ENCODE measurements around the gene ANTXR1.

Gene ANTXR1

DNA sequence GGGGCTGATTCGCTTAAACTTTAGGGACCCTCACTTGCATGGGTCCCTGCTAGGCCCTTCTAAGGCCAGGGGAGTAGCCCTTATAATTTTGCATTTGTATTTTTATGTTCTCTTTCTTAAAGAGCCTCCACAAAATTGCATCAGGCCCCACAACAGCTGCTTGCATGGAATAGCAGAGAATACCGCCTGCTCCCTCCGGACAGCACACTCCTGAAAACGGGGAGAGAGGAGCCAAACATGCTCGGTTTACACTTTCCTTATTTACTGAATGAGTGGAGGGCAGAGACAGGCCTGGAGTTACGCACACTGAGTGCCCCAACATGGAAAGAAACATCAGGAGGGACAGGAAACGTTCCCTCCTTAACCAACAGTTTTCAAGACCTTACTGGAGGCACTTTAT, 132.2 kb downstream of the ANTXR1 start:
- Histone ChIP-seq H3K4me2 (ENCODE audit: insufficient read depth, low read length) (no peak overlapping the region), H3K4me3 (ENCODE audit: low read depth in 1 of 2, low read length in 2 of 2) (no peak overlapping the region), H3K9me3 (ENCODE audit: insufficient read depth, low read length, severe bottlenecking) (no peaks in the 10 kb centered on the region), H2AFZ (ENCODE audit: low read depth, low read length) (no peak overlapping the region), H3K27me3 (ENCODE audit: insufficient read depth, low read length, poor library complexity) (no peaks in the 10 kb centered on the region), H3K9ac (ENCODE audit: low read depth, low read length) (no peak overlapping the region), H3K27ac (ENCODE audit: low read length) (no peak overlapping the region), H3K4me1 (ENCODE audit: insufficient read depth, low read length) (no peaks in the 10 kb centered on the region), H3K79me2 (ENCODE audit: insufficient read depth, low read length) (no peaks in the 10 kb centered on the region), H4K20me1 (ENCODE audit: insufficient read depth, low read length) (no peaks in the 10 kb centered on the region), H3K36me3 (ENCODE audit: insufficient read depth, low read length) (peaks cover 2% of the 10 kb centered on the region; the same call in 1 of the 2 replicates)
- ATAC-seq (ENCODE audit: insufficient read depth, low read depth): no peak
- TF ChIP-seq, protein P1, sequence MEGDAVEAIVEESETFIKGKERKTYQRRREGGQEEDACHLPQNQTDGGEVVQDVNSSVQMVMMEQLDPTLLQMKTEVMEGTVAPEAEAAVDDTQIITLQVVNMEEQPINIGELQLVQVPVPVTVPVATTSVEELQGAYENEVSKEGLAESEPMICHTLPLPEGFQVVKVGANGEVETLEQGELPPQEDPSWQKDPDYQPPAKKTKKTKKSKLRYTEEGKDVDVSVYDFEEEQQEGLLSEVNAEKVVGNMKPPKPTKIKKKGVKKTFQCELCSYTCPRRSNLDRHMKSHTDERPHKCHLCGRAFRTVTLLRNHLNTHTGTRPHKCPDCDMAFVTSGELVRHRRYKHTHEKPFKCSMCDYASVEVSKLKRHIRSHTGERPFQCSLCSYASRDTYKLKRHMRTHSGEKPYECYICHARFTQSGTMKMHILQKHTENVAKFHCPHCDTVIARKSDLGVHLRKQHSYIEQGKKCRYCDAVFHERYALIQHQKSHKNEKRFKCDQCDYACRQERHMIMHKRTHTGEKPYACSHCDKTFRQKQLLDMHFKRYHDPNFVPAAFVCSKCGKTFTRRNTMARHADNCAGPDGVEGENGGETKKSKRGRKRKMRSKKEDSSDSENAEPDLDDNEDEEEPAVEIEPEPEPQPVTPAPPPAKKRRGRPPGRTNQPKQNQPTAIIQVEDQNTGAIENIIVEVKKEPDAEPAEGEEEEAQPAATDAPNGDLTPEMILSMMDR (IDR thresholded peaks at IDR 0.05; ENCODE audit: borderline replicate concordance, extremely low read depth, low read length, poor library complexity, severe bottlenecking): no peak
- no peak for TF ChIP-seq EZH2 (IDR thresholded peaks at IDR 0.05; ENCODE audit: borderline replicate concordance, low read depth, low read length, severe bottlenecking)
- no peak for DNase-seq

DNA sequence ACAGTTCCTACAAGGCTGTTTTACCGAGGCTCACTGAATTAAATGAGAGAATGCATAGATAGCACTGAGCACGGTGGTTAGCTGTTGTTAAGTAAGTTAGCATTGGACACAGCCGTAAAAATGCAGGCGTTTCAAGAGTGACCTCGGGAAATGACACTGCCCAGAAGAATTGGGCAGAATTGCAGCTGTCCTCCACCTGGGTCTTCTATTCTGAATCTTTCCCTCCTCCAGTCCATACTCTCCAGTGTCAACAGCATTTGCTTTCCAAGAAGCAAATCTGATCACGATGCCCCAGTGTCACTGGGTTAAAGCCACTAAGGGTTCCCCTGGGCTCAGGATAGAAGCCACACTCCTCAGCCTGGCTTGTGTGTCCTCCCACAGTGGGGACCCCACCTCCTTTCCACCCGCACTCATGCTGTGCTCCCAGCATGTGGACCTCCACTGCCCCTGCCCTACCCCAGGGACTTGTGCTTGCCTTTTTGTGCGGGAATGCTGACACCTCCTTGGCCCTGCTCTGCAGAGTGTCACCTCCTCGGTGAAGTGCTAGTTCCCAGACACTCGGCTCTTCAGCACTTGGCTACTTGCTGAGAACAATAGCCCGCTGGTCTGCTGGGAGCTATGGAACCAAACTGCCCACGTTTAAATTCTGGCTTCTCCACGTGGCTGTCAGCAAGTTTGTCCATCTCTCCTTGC, 135.0 kb downstream of the ANTXR1 start:
- no peak overlapping the region for H3K27ac ChIP-seq (ENCODE audit: low read length)
- no peaks in the 10 kb centered on the region for H3K27me3 ChIP-seq (ENCODE audit: insufficient read depth, low read length, poor library complexity)
- ATAC-seq (ENCODE audit: insufficient read depth, low read depth): no peak
- H3K9ac ChIP-seq (ENCODE audit: low read depth, low read length): no peak overlapping the region
- no peak overlapping the region for H3K4me2 ChIP-seq (ENCODE audit: insufficient read depth, low read length)
- H3K4me1 ChIP-seq (ENCODE audit: insufficient read depth, low read length): no peaks in the 10 kb centered on the region
- no peak for DNase-seq
- H3K79me2 ChIP-seq (ENCODE audit: insufficient read depth, low read length): no peaks in the 10 kb centered on the region
- no peak overlapping the region for H3K4me3 ChIP-seq (ENCODE audit: low read depth in 1 of 2, low read length in 2 of 2)
- H2AFZ ChIP-seq (ENCODE audit: low read depth, low read length): no peak overlapping the region
- no peaks in the 10 kb centered on the region for H3K9me3 ChIP-seq (ENCODE audit: insufficient read depth, low read length, severe bottlenecking)
- H3K36me3 ChIP-seq (ENCODE audit: insufficient read depth, low read length): peaks cover 17% of the 10 kb centered on the region
- H4K20me1 ChIP-seq (ENCODE audit: insufficient read depth, low read length): no peaks in the 10 kb centered on the region
- TF ChIP-seq, protein P1 (IDR thresholded peaks at IDR 0.05; ENCODE audit: borderline replicate concordance, extremely low read depth, low read length, poor library complexity, severe bottlenecking): no peak
- TF ChIP-seq EZH2 (IDR thresholded peaks at IDR 0.05; ENCODE audit: borderline replicate concordance, low read depth, low read length, severe bottlenecking): no peak

DNA sequence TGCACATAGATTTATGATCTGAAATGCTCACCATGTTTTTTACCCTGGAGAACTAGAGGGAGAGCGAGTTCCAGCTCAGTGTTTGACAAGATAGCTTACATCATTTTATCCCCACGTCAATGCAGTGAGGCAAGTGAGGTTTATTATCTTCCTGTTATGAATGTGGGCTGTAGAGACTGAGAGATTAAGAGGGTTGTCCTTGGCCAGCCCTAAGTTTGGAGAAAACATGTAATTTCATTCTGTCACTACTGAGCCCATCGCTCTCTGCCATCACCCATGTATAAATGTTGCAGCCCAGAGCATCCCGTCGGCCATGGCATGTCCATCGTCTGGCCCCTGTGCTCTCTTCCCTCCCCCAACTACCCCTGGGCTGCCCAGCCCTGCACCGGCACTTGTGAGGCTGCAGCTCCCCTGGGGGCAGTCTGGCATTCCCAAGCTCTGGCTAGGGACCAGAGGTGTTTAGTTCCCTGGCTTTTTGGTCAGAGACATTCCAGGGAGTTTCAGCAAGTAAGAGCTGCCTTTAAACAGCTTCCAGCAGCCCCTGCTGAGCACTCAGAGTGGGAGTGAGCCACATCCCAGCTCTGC, 136.7 kb downstream of the ANTXR1 start:
- H3K36me3 ChIP-seq (ENCODE audit: insufficient read depth, low read length): peaks cover 23% of the 10 kb centered on the region
- ATAC-seq (ENCODE audit: insufficient read depth, low read depth) (no peak), DNase-seq (no peak)
- H3K27me3 ChIP-seq (ENCODE audit: insufficient read depth, low read length, poor library complexity): no peaks in the 10 kb centered on the region
- no peaks in the 10 kb centered on the region for H4K20me1 ChIP-seq (ENCODE audit: insufficient read depth, low read length)
- no peak overlapping the region for H3K4me2 ChIP-seq (ENCODE audit: insufficient read depth, low read length)
- H3K4me1 ChIP-seq (ENCODE audit: insufficient read depth, low read length): no peaks in the 10 kb centered on the region
- TF ChIP-seq, protein P1 (IDR thresholded peaks at IDR 0.05; ENCODE audit: borderline replicate concordance, extremely low read depth, low read length, poor library complexity, severe bottlenecking): no peak
- no peak for TF ChIP-seq EZH2 (IDR thresholded peaks at IDR 0.05; ENCODE audit: borderline replicate concordance, low read depth, low read length, severe bottlenecking)
- H3K79me2 ChIP-seq (ENCODE audit: insufficient read depth, low read length): no peaks in the 10 kb centered on the region
- H3K9ac ChIP-seq (ENCODE audit: low read depth, low read length): no peak overlapping the region
- no peak overlapping the region for H3K4me3 ChIP-seq (ENCODE audit: low read depth in 1 of 2, low read length in 2 of 2)
- no peak overlapping the region for H3K27ac ChIP-seq (ENCODE audit: low read length)
- H3K9me3 ChIP-seq (ENCODE audit: insufficient read depth, low read length, severe bottlenecking): no peaks in the 10 kb centered on the region
- no peak overlapping the region for H2AFZ ChIP-seq (ENCODE audit: low read depth, low read length)

Data from DND-41 (cell line).